Lower leg skin (tissue), 4 donors: ENCODE data around the gene PTPN20. TPM values are rescaled to one million over a fixed set of nuclear protein-coding genes. Genes with fewer than 3 reads are reported as not detected.

Experiments used
- DNase-seq, 2 donors: peaks; one replicate each; pipeline ENCODE4 v3.0.0-alpha.2; 2019; ENCODE audit warnings: low spot score in 2 of 2
- H3K4me3 ChIP-seq: fragments of 200-600 bp; sonication (generic); 2 replicates; pipeline ENCODE4 v1.5.1; 2017; ENCODE audit warnings: mild to moderate bottlenecking, low read depth; ENCODE audit not compliant: poor library complexity, severe bottlenecking
- CTCF ChIP-seq, 3 donors: fragments of 450-650 bp; IDR thresholded peaks; one replicate each; pipeline ENCODE4 v1.5.1; 2016; ENCODE audit warnings: antibody characterized with exemption in 3 of 3, mild to moderate bottlenecking in 3 of 3, moderate library complexity in 2 of 3
- POLR2A ChIP-seq, 2 donors: fragments of 450-650 bp; IDR thresholded peaks; one replicate each; pipeline ENCODE4 v1.6.1; 2016 to 2017; ENCODE audit warnings: antibody characterized with exemption in 2 of 2, mild to moderate bottlenecking in 1 of 2, moderate library complexity in 1 of 2
- WGBS, 2 donors: methylation state at CpG; one replicate each; pipeline ENCODE4 v1.1.5; 2018; 5-methylcytosine and 5-hydroxymethylcytosine counted together
- intact Hi-C: fragments of 100-400 bp; cut with DNase I; formaldehyde crosslinking; loops from one replicate; pipeline ENCODE4 v1.15.0; 2023; ENCODE audit warnings: low total_unique reads
- total RNA-seq, 4 donors: library from RNA; depleted of rRNA; stranded (reverse); fragments of >200 nt; gene quantifications; one replicate each; pipeline ENCODE4 v1.1.0, GENCODE V29; 2016

PTPN20 gene
- total RNA-seq, 4 donors from 2014 or later, result 2.2 to 6.9 (median 6.0) TPM

DNA sequence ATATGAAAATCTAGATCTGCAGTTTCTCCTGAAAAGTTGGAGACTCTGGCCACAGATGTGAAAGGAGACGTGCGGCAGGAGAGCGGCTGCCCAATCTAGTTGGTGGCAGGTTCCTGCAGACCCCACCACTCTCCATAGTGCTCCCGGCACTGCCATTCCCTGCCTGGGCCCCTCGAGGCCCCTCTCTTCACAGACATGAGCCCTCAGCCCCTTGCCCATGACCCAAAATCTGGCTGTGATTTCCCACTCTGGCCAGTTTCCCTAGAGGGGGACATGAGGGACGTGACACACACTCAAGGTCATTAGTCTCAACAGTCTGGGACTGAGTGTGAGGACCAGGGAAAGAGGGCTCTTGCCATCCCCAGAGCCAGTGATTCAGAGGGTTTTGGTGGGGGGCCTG is 138.7 kb downstream of the PTPN20 start:
- no peak for TF ChIP-seq POLR2A (IDR thresholded peaks at IDR 0.05)
- TF ChIP-seq CTCF (IDR thresholded peaks at IDR 0.05), result no peak
- no peak overlapping the region for H3K4me3 ChIP-seq
- DNase-seq, result peak in 1 of 2 donors; percentile 84
- intact Hi-C loops, result loop anchor here (10.0 kb wide), 1 partner anchor 265 kb away; no protein-coding TSS in a partner anchor
- WGBS, 2 donors, result 75 to 91% methylated on average over 6 of the region's 6 CpGs

DNA sequence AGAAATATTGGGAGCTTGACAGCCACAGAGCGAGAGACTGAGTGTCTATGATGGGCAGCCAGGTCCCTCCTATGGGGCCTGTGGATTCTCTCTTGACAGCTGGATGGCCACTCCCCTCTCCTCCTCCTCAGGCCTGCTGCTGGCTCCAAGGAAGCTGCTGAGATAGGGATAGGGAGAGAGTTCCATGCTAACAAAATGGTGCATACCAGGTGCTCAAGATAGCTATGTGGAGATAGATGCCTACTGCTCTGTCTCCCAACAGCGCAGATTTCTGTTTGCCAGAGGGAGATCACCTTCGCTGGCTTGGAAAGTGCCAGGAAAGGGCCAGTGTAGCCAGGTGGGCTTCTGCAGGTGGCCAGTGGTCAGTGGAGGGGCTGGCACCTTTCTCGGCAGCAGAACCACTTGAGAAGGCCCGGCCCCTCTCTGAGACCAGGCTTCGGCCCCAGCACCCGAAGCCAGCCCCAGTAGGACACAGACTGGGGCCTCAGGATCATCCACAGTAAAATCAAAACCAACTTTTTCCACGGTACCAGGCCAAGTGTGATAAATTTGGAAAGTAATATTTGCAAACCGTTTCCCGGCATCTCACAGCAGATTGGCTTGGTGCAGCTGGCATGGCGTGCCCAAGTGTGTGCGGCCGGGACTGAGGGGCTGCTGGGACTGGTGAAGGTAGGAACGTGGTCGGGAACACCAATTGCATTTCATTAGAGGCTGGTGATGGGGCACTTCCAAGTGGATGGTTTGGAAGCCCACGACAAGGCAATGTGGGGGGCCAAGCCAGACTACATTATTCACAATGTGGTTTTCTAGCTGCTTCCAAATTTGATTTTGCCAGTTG is 139.6 kb downstream of the PTPN20 start:
- 82 to 86% methylated on average over 15 to 16 of the region's 16 CpGs for WGBS, 2 donors
- DNase-seq, result peak in 1 of 2 donors; percentile 78

DNA sequence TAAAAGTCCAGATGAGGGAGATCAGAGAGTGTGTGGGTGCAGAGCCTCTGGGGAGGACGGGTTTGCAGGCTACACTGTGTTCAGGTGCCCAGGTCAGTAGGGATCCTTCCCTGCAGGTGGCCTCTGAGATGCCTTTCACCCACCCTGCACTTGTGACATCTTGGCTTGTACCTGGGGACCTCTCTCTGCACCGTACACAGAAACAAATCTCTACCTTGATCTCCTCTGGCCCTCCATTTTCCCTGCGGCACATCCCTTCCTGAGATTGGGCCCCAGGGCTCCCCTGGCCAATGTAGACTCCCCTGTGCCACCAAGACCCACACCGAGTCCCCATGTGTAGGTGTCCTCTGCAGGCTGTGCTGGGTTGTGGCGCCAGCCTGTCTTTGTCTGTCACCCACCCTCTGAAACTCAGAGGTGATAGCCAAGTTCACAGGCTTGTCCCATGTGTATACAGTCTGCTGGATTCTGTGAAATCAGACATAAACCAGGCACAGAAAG is 140.6 kb downstream of the PTPN20 start:
- intact Hi-C loops, result no loop called here
- peak in 1 of 2 donors; percentile 75 for DNase-seq
- 91 to 96% methylated on average over 5 of the region's 5 CpGs for WGBS, 2 donors
- H3K4me3 ChIP-seq, result no peak overlapping the region
- TF ChIP-seq POLR2A (IDR thresholded peaks at IDR 0.05), result no peak
- TF ChIP-seq CTCF (IDR thresholded peaks at IDR 0.05), result no peak

More for the DNA sequence above, 139.6 kb downstream of the PTPN20 start:
- intact Hi-C loops, result no loop called here
- TF ChIP-seq POLR2A (IDR thresholded peaks at IDR 0.05) (no peak), CTCF (IDR thresholded peaks at IDR 0.05) (no peak)
- no peak overlapping the region for H3K4me3 ChIP-seq
